GM12874 (cell line): Measurements from ENCODE around the gene FRMD8.

Experiments
- TF ChIP-seq, protein P1 (sequence below): IDR thresholded peaks from 2 replicates; pipeline ENCODE4 v1.5.1; 2011; ENCODE audit warnings: low read depth, mild to moderate bottlenecking, control low read depth, low read length, moderate library complexity; ENCODE audit not compliant: insufficient read depth

Gene FRMD8

DNA sequence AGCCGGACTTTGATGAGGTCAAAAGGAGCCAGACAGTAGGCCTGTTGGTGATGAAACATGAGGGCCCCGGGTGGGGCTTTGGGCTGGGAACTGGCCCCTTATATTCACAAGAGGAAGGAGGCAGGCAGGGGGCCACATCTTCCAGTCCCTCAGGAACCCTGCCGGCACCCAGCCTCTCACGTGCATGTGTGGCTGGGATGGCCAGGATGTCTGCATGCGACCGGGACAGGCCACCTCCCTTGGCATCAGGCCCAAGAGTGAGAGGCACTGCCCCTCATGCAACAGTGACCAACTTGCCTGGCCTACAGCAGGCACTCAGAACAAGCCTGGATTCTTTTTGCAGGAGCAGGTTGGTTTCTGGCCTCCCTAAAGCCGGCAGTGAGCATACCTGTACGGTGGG, 9.4 kb upstream of the FRMD8 start:
- TF ChIP-seq, protein P1, sequence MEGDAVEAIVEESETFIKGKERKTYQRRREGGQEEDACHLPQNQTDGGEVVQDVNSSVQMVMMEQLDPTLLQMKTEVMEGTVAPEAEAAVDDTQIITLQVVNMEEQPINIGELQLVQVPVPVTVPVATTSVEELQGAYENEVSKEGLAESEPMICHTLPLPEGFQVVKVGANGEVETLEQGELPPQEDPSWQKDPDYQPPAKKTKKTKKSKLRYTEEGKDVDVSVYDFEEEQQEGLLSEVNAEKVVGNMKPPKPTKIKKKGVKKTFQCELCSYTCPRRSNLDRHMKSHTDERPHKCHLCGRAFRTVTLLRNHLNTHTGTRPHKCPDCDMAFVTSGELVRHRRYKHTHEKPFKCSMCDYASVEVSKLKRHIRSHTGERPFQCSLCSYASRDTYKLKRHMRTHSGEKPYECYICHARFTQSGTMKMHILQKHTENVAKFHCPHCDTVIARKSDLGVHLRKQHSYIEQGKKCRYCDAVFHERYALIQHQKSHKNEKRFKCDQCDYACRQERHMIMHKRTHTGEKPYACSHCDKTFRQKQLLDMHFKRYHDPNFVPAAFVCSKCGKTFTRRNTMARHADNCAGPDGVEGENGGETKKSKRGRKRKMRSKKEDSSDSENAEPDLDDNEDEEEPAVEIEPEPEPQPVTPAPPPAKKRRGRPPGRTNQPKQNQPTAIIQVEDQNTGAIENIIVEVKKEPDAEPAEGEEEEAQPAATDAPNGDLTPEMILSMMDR, result no peak

DNA sequence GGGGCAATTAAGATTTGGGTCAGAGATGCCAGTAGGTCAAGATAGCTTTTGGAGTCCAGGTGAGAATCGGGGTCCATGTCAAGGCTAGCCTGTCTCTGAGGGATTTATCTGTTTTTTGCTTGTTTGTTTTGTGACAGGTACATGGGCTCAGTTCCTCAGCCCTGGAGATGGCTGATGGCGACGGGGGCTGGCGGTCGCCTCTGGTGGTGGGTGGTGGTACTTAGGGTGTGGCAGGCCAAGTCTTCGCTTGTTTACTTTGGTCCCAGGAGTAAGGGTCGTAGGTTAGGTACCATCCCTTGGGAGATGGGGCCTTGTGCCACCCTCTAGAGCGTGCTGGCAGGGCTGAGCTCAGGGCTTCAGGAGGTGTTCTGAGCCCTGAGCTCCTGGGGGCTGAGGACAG, 8.7 kb upstream of the FRMD8 start:
- TF ChIP-seq, protein P1, result peak; percentile 25; the same call in 1 of the 2 replicates

DNA sequence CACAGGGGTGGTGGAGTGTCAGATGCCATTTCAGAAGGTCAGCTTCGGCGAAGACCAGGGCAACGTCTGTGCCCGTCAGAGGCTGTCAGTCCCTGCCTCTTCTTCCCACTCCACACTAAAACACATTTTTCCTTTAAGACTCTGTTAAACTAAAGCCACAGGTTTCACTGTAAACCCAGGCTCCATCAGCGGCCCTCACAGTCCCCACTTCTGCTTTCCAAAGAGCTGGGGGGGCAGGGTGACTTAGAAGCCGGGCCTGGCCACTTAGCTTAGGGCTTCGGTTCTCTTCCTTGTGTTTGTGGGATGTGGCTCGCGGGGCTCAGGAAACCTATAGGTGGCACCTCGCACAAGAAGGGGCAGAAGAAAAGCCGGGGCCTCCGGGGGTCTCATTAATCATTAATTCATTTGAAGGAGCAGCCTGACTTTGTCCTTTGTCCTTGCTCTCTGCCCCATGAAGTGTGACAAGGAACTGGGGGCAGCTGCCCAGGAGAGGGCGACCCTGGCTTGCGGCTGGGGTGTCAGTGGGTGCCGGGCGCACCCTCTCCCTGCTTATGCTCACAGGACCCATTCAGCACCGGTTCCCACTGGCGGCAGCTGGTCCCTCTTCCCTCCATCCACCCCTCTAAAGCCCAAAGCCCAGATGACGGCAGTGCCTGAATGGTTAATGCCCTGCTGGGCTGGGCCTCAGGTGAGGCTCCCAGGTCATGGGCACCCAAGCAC, 8.1 kb upstream of the FRMD8 start:
- TF ChIP-seq, protein P1, result no peak

DNA sequence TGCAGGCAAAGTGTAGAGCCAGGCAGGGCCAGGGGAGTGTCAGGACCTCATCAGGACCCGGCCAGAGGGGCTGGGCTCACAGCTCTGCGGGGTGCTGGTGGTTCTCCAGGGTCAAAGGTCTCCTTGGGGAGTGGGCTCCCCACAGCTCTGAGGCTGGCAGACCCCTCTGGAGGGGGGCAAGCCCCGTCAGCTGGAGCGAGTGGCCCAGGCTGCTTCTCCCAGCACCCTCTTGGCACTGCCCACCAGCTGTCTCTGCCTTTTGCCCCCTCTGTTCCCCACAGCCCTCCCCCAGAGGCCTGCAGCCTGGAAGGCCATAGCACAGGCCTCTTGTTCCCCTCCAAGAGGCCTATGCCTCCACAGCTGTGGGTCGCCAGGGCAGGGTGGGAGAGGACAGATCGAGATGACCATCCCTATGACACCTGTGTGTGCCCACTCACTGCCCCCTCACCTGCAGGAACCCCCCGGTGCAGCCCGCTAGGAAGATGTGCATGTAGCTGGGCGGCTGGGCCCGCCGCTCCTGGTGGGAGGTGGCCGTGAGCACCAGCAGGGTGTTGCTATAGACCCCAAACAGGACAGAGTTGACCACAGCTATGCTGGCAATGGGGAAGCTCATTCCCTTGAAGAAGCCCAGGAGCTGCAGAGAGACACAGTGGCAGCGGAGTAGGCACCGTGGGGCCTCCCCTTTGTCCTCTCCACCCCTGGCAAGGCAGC, 7.4 kb upstream of the FRMD8 start:
- TF ChIP-seq, protein P1, result no peak

DNA sequence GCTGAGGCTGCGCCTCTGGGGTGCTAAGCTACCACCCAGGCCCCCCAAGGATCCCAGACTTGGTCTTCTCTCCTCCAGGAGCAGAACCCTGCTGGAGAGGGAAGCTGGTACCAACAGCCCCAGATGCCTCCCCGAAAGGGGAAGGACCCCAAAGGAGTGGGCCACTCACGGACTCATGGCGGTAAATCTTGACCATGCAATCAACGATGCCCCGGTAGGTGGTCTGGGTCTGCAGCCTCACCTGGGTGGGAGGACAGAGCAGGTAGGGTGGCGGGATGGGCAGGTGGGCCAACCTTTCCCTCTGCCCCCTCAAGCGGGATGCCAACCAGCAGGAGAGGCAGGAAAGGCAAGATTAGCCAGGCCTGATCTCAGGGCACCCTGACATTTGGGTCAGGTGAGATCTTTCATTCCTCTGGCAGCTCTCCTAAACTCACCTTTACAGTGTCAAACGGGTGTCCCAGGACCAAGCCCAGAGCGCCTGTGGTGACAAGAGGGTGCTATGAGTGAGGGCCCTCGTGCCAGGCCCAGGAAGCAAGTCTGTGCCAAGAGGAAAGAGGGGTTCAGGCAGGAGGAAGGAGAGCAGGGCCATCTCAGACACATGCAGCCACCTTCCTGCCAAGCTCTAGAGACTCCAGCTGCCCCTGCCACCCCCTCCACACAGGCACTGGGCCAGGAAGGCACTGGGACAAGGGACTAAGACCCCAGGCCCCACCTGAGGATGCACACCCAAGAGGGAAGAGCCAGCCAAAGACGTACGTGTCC, 6.6 kb upstream of the FRMD8 start:
- TF ChIP-seq, protein P1, result no peak

DNA sequence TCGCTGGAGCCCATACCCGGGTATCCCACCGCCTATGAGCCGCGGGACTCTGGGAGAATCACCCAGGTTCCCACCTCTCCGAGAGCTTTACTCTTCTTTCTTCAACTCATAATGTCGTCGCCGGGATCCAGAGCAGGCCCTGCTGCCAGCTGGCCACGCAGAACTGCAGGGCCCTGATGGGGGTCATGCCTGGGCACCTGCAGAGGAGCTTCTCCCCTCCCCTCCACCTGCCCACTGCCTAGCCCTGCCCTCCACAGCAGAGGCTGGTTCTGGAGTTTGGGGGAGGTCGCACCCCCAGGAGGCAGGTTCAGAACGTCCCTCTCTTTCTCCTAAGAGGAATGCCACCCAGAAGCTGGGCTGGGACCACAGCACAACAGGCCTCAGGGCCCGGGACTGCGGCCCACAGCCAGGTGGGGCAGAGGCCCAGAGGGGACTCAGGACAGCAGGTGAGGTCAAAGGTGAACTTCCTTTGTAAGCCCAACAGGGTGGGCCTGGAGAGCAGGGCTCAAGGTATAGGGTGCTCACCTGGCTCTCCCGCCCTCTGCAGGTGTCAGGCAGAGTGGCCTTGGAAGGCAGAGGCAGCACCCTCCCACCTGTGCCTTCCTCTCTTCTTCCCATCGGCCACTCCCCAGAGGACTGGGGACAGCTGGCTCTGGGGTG, 5.8 kb upstream of the FRMD8 start:
- TF ChIP-seq, protein P1, result no peak

DNA sequence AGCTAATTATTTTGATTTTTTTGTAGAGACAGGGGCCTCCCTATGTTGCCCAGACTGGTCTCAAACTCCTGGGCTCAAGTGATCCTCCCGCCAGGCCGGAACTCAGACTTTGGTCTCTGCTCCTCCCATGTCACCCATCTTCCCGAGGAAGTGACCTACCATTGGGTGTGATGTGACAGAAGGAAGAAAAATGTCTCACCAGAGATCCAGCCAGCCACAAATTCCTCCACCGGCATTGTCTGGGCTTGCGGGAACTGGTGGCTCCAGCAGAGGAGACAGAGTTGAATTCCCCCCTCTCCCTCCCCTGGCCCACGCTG, 4.8 kb upstream of the FRMD8 start:
- TF ChIP-seq, protein P1, result no peak
